ENCODE data around the gene DCLRE1C. TPM values are rescaled to one million over a fixed set of nuclear protein-coding genes. Genes with fewer than 3 reads are reported as not detected.
"Not testable (repeated sequence)": the region's sequence is repeated elsewhere in the genome, so short reads cannot be mapped to it uniquely, and the experiment has no call there.

DCLRE1C gene
- total RNA-seq, 1 donor from 2014 or later = 8.3 TPM

DNA sequence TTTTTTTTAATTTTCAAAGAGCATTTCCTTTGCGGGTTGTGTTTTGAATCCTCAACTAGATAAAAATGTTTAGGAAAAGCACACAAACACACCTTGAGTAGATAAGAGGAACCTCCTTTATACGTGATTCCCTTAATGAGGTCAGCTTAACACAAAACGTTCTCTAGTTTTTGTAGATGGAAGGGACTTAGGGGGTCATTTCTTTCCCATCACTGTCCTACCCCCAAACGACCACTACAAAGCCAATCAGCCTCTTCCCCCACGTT, 74.0 kb downstream of the DCLRE1C start:
- no peak for DNase-seq

DNA sequence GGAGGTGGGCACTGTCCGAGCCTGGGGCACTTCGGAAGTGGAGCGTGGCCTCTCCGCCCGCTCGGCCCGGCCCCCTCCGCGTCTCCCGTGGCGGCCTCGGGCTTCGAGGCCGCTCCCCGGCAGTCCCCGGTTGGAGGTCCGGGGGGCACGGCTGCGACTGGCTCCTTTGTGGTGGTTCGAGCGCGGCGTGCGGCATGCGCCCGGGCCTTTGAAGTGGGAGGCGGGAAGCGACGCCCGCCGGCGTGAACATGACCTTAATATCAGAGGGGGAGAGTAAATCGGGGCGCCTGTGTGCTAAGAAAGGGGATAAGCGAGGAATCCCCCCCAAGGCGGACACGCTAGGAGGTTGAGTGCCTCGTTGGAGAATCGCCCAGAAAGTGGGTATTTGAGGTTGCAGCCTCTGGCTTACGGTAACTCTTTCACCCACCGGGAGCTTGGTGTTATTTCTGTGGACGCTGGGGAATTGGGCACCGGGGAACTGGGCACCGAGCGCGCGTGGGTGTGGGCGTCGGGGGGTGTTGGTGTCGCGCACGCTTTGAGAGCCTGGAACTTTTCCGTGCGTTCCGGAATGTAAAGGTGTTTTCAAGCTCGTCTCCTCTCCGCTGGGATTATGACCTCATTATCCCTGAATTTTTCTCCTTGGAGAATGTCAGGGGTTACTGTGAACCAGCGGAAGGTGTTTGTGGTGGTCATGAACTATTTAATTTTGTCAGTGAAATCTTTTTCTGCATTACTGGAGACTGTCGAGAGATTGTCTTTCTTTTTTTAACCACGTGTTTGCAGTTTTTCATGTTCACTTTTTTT, 74.6 kb downstream of the DCLRE1C start:
- peak; percentile 32 for DNase-seq

DNA sequence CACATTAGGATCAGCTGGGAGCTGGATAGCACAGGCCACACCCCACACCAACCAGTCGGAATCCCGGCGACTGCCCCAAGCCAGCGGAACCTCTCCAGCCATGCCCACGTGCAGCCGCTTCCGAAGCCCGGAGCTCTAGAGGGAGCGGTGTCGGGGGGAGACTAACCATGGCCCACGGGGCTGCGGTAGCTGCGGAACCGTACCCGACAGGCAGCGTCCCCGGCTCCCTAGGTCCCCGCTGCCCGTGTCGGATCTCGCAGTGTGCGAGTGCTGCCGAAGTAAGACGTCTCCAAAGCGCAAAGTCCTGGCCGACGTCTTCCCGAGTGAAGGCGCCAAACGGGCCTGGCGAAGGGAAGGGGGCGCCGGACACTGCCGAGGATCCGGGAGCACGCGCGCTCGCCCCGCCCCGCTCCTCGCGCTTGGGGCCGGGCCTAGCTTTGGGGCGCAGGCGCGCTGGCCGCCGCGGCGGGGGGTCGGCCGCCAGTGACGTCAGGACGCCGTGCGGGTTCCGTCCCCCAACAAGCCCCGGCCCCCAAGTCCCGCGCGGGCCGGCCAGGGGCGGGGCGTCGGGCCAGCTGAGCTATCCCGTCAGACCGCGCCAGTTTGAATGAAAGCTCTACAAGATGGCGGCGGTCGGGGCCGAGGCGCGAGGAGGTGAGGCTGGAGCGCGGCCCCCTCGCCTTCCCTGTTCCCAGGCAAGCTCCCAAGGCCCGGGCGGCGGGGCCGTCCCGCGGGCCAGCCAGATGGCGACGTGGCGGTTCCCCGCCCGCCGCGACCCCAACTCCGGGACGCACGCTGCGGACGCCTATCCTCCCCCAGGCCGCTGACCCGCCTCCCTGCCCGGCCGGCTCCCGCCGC, 75.4 kb downstream of the DCLRE1C start, which contains the start of gene SUV39H2:
SUV39H2 (plus strand) TSS at position 601 of the 858 bp plus-strand sequence; CDS start at position 624, 23 bp downstream.
- peak; percentile 96 for DNase-seq

DNA sequence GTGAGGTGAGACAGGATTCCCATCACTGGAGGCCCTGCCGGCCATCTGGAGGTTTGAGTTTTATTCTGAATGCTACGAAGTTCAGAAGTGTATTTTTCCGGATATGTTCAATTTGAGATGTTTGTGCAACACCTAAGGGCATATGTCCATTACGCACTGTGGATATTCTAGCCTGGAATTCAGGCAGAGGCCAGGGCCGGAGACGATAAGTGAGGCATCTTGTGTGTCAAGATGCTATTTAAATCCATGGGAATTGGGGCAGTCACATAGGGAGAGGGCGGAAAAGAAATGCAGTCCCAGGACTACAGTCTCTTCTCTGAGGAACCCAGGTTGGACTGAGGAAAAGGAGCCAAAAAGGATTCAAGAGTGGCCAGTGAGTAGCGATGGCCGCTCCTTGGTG, 77.1 kb downstream of the DCLRE1C start:
- DNase-seq = no peak

DNA sequence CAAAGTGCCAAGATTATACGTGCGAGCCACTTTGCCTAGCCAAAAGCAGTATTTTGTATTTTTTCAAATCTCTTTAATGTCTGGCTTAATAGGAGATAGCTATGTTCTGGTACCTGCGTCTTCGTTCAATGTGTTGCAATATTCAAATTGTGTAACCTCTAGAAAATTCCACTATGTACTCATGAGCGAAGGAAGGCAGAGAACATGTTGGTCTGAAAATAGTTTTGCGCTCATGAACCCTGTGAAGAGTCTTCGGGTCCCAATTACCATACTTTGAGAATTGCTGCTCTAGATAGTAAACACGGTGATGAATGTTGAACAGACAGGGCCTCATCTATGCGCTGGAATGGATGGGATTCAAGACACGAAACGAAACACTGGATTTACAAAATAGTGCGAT, 78.0 kb downstream of the DCLRE1C start:
- DNase-seq = no peak

DNA sequence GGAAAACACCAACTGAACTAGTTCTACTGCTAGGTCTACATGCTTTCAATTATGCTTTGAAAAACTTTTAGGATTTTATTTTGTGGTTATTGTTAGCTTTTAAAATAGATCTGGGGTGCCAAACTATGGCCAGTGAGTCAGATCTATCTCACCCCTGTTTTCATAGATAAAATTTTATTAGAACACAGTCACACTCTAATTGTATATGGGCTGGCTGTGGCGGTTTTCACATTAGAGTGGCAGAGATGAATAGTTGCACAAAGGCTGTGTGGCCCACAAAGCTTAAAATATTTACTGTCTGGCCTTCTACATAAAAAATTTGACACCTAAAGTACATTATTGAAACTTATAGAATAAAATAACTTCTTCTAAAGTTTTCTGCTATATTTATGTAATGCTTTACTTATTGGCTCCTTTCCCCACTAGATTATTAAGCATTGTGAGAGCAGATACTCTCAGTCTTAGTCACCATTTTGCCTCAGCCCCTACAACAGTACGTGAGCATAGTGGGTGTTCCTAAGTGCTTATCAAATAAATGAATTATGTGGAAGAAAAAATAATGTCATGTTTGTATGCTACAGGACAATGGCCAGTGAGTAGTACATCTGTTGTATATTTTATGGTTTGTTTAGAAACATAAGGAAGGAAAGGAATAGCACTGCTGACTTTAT, 80.7 kb downstream of the DCLRE1C start:
- DNase-seq = no peak

DNA sequence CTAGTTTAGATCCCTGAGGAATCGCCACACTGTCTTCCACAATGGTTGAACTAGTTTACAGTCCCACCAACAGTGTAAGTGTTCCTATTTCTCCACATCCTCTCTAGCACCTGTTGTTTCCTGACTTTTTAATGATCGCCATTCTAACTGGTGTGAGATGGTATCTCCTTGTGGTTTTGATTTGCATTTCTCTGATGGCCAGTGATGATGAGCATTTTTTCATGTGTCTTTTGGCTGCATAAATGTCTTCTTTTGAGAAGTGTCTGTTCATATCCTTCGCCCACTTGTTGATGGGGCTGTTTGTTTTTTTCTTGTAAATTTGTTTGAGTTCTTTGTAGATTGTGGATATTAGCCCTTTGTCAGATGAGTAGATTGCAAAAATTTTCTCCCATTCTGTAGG, 89.0 kb downstream of the DCLRE1C start:
- DNase-seq = not testable (repeated sequence)

DNA sequence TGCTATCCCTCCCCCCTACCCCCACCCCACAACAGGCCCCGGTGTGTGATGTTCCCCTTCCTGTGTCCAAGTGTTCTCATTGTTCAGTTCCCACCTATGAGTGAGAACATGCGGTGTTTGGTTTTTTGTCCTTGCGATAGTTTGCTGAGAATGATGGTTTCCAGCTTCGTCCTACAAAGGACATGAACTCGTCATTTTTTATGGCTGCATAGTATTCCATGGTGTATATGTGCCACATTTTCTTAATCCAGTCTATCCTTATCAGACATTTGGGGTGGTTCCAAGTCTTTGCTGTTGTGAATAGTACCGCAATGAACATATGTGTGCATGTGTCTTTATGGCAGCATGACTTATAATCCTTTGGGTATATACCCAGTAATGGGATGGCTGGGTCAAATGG, 89.4 kb downstream of the DCLRE1C start:
- not testable (repeated sequence) for DNase-seq

DNA sequence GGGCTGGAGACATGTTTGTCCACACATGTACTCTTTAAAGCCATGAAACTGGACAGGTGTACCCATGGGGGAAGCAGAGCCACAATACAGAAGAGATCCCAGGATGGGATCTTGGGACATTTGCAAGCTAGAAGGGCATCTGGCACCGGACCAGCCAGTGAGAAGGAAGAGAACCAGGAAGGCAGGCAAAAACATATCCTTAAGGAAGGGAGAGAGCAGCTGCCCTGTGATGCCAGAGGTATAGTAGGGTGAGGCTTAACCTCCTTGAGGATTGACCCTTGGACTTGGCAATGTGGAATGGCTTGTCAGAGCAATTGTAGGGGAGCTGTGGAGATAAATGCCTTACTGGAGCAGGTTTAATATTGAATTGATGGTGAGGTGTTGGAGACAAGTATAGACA, 93.1 kb downstream of the DCLRE1C start:
- no peak for DNase-seq

DNA sequence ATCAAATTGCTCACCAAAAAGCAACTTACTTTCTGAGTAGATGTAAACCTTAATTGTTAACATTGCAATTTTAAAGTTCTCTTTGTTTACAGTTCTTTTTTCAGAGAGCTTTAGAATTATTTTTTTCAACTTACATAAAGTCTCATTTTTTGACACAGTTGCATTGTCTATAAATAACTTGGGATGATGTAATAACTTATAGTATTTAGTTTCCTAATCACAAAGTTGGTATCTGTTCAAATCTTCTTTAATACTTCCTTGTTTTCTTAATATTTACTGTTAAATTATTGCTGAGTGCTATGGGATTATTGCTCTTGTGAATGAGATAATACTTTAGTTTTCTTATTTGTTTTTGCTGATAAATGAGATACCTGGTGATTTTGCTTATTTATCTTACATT, 94.1 kb downstream of the DCLRE1C start:
- no peak for DNase-seq

DNA sequence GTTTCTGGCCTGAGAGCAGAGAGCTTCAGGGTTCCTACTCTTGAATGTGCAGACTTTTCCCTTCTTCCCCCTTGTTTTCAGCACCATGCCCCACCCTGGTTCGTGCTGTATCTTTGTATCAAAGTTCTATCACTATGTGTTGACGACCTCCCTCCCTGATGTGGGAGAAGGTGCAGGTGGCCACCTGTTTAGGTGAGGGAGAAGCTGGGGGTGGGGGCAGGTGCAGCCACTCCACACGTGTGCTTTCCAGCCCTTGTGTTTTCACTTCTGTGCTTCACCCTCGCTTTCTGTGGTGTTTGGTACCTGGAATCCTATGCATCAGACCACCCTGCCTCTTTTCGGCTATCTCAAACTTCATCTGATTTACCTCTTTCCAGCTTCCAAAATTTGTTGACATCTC, 94.9 kb downstream of the DCLRE1C start:
- DNase-seq = no peak

DNA sequence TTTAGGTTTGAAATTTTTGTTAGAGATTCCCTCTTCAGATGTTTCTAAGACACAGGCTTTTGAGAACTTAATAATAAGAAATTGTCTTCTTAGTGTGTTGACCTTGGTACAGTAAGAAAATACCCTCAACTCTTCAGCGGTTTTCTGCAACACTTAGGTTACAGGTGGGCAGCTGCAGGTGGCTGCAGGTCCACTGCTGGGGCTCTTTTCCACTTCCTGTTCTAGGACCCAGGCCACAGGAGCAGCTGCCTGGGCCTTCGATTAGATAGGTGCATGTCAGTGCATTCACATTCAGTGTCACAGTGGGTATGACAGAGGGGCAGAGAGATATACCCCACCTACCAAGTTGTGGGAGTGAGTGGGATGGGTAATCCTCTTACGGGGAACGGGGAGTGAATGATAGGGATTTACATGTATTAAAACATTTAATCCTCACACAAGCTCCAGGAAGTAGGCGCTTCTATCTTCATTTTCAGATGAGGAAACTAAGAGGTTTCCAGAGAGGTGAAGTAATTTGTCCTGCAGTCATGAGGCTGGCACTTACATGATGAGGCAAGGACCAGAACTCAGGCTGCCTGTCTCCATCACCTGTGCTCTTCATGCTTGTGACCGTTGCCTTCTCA, 95.4 kb downstream of the DCLRE1C start:
- DNase-seq = no peak

DNA sequence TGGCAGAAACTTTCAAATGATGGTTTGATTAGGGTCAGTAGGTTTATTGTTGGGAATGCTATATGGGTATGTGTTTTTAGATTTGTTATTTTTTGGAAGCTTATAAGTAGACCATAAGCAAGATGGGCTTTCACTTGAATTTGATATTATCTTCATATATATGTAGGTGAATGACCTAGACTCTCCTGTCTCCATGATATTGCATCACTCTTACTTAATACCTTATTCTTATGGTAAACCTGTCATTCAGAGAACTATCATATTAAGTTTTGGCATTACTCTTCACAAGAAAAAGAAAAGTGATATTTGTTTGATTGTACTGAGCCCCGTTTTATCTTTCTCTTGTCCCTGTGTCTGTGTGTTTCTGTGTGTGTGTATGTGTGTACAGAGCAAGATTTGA, 98.4 kb downstream of the DCLRE1C start:
- no peak for DNase-seq

DNA sequence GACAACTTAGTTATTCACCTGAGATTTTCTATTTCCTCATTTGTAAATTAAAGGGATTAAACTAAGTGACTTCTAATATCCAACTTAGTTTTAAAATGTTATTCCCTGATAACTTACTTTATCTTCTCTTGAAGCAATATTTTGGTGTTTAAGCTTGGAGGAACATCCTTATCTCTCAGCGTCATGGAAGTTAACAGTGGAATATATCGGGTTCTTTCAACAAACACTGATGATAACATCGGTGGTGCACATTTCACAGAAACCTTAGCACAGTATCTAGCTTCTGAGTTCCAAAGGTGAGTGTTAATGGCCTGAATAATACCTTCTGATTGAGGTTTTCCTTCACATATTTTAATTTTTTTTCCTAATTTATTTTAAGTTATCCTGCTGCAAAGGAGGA, 101.7 kb downstream of the DCLRE1C start:
- DNase-seq = no peak

Other genes with a start within 250 kb of the DCLRE1C start
- gene FAM107B, start 179.2 kb downstream of the DCLRE1C start, total RNA-seq = 45.1 TPM
- gene CDNF, start 116.1 kb downstream of the DCLRE1C start, total RNA-seq = 3.2 TPM
- gene HSPA14, start 115.8 kb downstream of the DCLRE1C start, total RNA-seq = 11.8 TPM
- 15.4 TPM for gene MSANTD7, start 115.8 kb downstream of the DCLRE1C start, total RNA-seq
- 13.1 TPM for gene SUV39H2, start 75.2 kb downstream of the DCLRE1C start, total RNA-seq
- gene MEIG1, start 5.3 kb upstream of the DCLRE1C start, total RNA-seq = not detected
- not detected for gene OLAH, start 89.8 kb upstream of the DCLRE1C start, total RNA-seq
- gene ACBD7, start 134.7 kb upstream of the DCLRE1C start, total RNA-seq = 0.99 TPM
- gene RPP38, start 143.3 kb upstream of the DCLRE1C start, total RNA-seq = 5.2 TPM
- gene NMT2, start 214.6 kb upstream of the DCLRE1C start, total RNA-seq = 22.0 TPM

Measured in skin of body (tissue), 2 donors.